Activated T-cell treated with anti-CD3 and anti-CD28 coated beads, Interleukin-2, amount 50 U/mL, for 24 hours (primary cell): Measurements from ENCODE around the gene ABCB7.
"Not testable (repeated sequence)": the region's sequence is repeated elsewhere in the genome, so short reads cannot be mapped to it uniquely, and the experiment has no call there.

ENCODE experiments used
- DNase-seq: peaks from one replicate; pipeline ENCODE4 v3.0.0-alpha.2; 2020
- H3K27ac Mint-ChIP-seq: 2 replicates; pipeline ENCODE4 v1.8.0; 2020; ENCODE audit warnings: mild to moderate bottlenecking, mixed read lengths
- H3K27me3 Mint-ChIP-seq: 2 replicates; pipeline ENCODE4 v1.8.0; 2020; ENCODE audit warnings: mixed read lengths
- H3K36me3 Mint-ChIP-seq: 2 replicates; pipeline ENCODE4 v1.8.0; 2020; ENCODE audit warnings: low read depth, mixed read lengths
- H3K4me1 Mint-ChIP-seq: 2 replicates; pipeline ENCODE4 v1.8.0; 2020; ENCODE audit warnings: low read depth, mixed read lengths
- H3K4me3 Mint-ChIP-seq: 2 replicates; pipeline ENCODE4 v1.8.0; 2020; ENCODE audit warnings: mild to moderate bottlenecking, moderate library complexity, mixed read lengths
- H3K9me3 Mint-ChIP-seq: 2 replicates; pipeline ENCODE4 v1.8.0; 2020; ENCODE audit warnings: mixed read lengths

Gene ABCB7

GRCh38 chrX:75129069-75129468 lies 27.0 kb downstream of the ABCB7 start:
- not testable (repeated sequence) for H3K9me3 Mint-ChIP-seq, DNase-seq, H3K4me3 Mint-ChIP-seq, H3K27ac Mint-ChIP-seq
- peaks cover 55% of the 10 kb centered on the region for H3K27me3 Mint-ChIP-seq
- H3K4me1 Mint-ChIP-seq: peaks cover 28% of the 10 kb centered on the region
- peaks cover 26% of the 10 kb centered on the region for H3K36me3 Mint-ChIP-seq

GRCh38 chrX:75118296-75118695 lies 37.8 kb downstream of the ABCB7 start:
- Mint-ChIP-seq H3K4me1 (peaks cover 4% of the 10 kb centered on the region), H3K27ac (no peak overlapping the region), H3K36me3 (peaks cover 12% of the 10 kb centered on the region), H3K27me3 (peaks cover 17% of the 10 kb centered on the region), H3K4me3 (no peak overlapping the region), H3K9me3 (no peaks in the 10 kb centered on the region)
- no peak for DNase-seq

- no peak for DNase-seq
- peaks cover 4% of the 10 kb centered on the region for H3K4me1 Mint-ChIP-seq
- H3K4me3 Mint-ChIP-seq: no peak overlapping the region
- H3K27me3 Mint-ChIP-seq: peaks cover 12% of the 10 kb centered on the region
- no peak overlapping the region for H3K27ac Mint-ChIP-seq
- peaks cover 24% of the 10 kb centered on the region for H3K36me3 Mint-ChIP-seq
- H3K9me3 Mint-ChIP-seq: no peaks in the 10 kb centered on the region
These were observed 40.2 kb downstream of the ABCB7 start for GRCh38 chrX:75115707-75116413.

- H3K27ac Mint-ChIP-seq: no peak overlapping the region
- H3K9me3 Mint-ChIP-seq: no peaks in the 10 kb centered on the region
- no peak overlapping the region for H3K4me3 Mint-ChIP-seq
- H3K4me1 Mint-ChIP-seq: peaks cover 4% of the 10 kb centered on the region
- DNase-seq: no peak
- H3K27me3 Mint-ChIP-seq: peaks cover 12% of the 10 kb centered on the region
- peaks cover 31% of the 10 kb centered on the region for H3K36me3 Mint-ChIP-seq
These were observed 41.4 kb downstream of the ABCB7 start for GRCh38 chrX:75114638-75115037.

- H3K36me3 Mint-ChIP-seq: peaks cover 34% of the 10 kb centered on the region
- H3K9me3 Mint-ChIP-seq: no peaks in the 10 kb centered on the region
- H3K4me3 Mint-ChIP-seq: no peak overlapping the region
- H3K27me3 Mint-ChIP-seq: peaks cover 8% of the 10 kb centered on the region
- peaks cover 2% of the 10 kb centered on the region for H3K4me1 Mint-ChIP-seq
- DNase-seq: no peak
- no peak overlapping the region for H3K27ac Mint-ChIP-seq
These were observed 42.4 kb downstream of the ABCB7 start for GRCh38 chrX:75113664-75114063.

GRCh38 chrX:75107863-75108509 lies 48.1 kb downstream of the ABCB7 start:
- H3K27ac Mint-ChIP-seq: no peak overlapping the region
- peaks cover 4% of the 10 kb centered on the region for H3K4me1 Mint-ChIP-seq

GRCh38 chrX:75106772-75107171 lies 49.3 kb downstream of the ABCB7 start:
- no peak for DNase-seq
- H3K4me3 Mint-ChIP-seq: no peak overlapping the region
- no peaks in the 10 kb centered on the region for H3K9me3 Mint-ChIP-seq
- peaks cover 7% of the 10 kb centered on the region for H3K4me1 Mint-ChIP-seq
- H3K27ac Mint-ChIP-seq: no peak overlapping the region
- peaks cover 25% of the 10 kb centered on the region for H3K27me3 Mint-ChIP-seq
- peaks cover 45% of the 10 kb centered on the region for H3K36me3 Mint-ChIP-seq

More at GRCh38 chrX:75107863-75108509, 48.1 kb downstream of the ABCB7 start:
- Mint-ChIP-seq H3K4me3 (no peak overlapping the region), H3K9me3 (no peaks in the 10 kb centered on the region), H3K36me3 (peaks cover 47% of the 10 kb centered on the region), H3K27me3 (peaks cover 23% of the 10 kb centered on the region)
- no peak for DNase-seq

GRCh38 chrX:75096331-75096730 lies 59.8 kb downstream of the ABCB7 start:
- Mint-ChIP-seq H3K27ac (peak overlapping the region; percentile 15), H3K4me1 (peaks cover 11% of the 10 kb centered on the region), H3K4me3 (no peak overlapping the region), H3K36me3 (peaks cover 34% of the 10 kb centered on the region), H3K9me3 (no peaks in the 10 kb centered on the region), H3K27me3 (peaks cover 6% of the 10 kb centered on the region)
- no peak for DNase-seq

GRCh38 chrX:75086731-75087195 lies 69.3 kb downstream of the ABCB7 start:
- no peaks in the 10 kb centered on the region for H3K9me3 Mint-ChIP-seq
- H3K27ac Mint-ChIP-seq: no peak overlapping the region
- no peak overlapping the region for H3K4me3 Mint-ChIP-seq
- peaks cover 17% of the 10 kb centered on the region for H3K27me3 Mint-ChIP-seq
- peaks cover 6% of the 10 kb centered on the region for H3K36me3 Mint-ChIP-seq
- peaks cover 20% of the 10 kb centered on the region for H3K4me1 Mint-ChIP-seq
- no peak for DNase-seq

DNA sequence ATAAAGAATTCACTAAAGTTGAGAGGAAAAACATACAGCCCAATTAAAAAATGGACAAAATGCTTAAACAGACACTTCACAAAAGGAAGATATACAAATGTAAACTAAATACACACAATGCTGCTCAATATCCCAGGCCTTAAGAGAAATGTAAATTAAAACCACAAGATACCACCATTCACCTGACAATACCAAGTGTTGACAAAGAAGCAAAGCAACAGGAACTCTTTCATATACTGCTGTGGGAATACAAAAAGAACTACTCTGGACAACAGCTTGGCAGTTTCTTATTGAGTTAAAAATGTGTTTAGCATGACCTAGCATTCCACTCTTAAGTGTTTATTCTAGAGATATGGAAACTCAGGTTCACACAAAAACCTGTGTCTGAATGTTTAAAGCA lies 71.3 kb downstream of the ABCB7 start:
- H3K4me3 Mint-ChIP-seq: no peak overlapping the region
- no peaks in the 10 kb centered on the region for H3K9me3 Mint-ChIP-seq
- no peak overlapping the region for H3K27ac Mint-ChIP-seq
- peaks cover 26% of the 10 kb centered on the region for H3K27me3 Mint-ChIP-seq
- H3K36me3 Mint-ChIP-seq: peaks cover 5% of the 10 kb centered on the region
- DNase-seq: no peak
- H3K4me1 Mint-ChIP-seq: peaks cover 13% of the 10 kb centered on the region

DNA sequence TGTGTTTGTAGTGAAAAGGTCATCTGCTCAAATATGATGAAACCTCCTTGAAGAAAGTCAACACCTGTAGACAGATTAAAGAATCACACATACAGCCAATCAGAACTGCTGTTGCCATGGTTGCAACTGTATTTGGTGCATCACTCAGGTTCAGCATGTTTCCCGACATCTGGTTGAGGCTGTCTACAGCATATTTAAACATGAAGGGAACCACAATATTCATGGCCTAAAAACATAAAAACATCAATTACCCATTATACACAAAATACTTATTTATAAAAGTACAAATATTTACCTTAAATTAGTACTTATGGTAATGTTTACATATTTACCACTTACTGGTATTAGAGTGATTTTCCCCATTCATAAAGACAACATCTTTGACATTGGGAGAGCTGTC lies 79.7 kb downstream of the ABCB7 start:
- H3K4me1 Mint-ChIP-seq: no peaks in the 10 kb centered on the region
- H3K9me3 Mint-ChIP-seq: no peaks in the 10 kb centered on the region
- no peak overlapping the region for H3K27ac Mint-ChIP-seq
- DNase-seq: no peak
- H3K27me3 Mint-ChIP-seq: peaks cover 24% of the 10 kb centered on the region
- H3K4me3 Mint-ChIP-seq: no peak overlapping the region
- H3K36me3 Mint-ChIP-seq: peaks cover 24% of the 10 kb centered on the region

DNA sequence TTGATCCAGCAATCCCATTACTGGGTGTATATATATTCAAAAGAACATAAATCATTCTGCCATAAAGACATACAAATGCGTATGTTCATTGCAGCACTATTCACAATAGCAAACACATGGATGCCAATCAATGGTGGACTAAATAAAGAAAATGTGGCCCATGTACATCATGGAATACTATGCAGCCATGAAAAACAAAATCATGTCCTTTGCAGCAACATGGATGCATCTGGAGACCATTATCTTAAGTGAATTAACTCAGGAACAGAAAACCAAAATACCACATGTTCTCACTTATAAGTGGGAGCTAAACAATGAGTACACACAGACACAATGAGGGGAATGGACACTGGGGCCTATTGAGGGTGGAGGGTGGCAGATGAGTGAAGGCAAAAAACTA lies 81.6 kb downstream of the ABCB7 start:
- Mint-ChIP-seq H3K27ac (no peak overlapping the region), H3K9me3 (no peaks in the 10 kb centered on the region), H3K4me1 (no peaks in the 10 kb centered on the region), H3K36me3 (peaks cover 34% of the 10 kb centered on the region), H3K4me3 (no peak overlapping the region), H3K27me3 (peaks cover 24% of the 10 kb centered on the region)
- no peak for DNase-seq

GRCh38 chrX:75071334-75071733 lies 84.7 kb downstream of the ABCB7 start:
- Mint-ChIP-seq H3K36me3 (peaks cover 57% of the 10 kb centered on the region), H3K9me3 (no peaks in the 10 kb centered on the region), H3K4me3 (no peak overlapping the region), H3K4me1 (peaks cover 4% of the 10 kb centered on the region), H3K27ac (no peak overlapping the region), H3K27me3 (peaks cover 34% of the 10 kb centered on the region)
- no peak for DNase-seq

DNA sequence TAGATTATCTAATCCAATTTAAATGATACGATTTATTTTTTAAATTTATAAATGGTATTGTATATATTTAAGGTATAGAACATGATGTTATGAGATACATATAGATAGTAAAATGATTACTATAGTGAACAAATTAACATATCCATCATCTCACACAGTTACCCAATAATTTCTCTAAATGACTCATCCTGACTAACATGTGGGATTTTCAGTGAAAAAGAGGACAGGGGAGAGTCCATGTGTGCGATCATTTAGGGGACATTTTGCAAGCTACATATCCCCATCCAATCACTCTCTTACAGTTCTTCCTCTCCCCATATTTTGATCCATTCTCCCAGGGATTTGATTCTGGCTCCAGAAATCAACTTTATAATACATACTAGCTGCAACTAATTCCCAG lies 88.2 kb downstream of the ABCB7 start:
- Mint-ChIP-seq H3K4me3 (no peak overlapping the region), H3K27ac (no peak overlapping the region), H3K27me3 (peaks cover 31% of the 10 kb centered on the region), H3K4me1 (peaks cover 4% of the 10 kb centered on the region), H3K9me3 (no peaks in the 10 kb centered on the region), H3K36me3 (peaks cover 47% of the 10 kb centered on the region)
- DNase-seq: no peak

DNA sequence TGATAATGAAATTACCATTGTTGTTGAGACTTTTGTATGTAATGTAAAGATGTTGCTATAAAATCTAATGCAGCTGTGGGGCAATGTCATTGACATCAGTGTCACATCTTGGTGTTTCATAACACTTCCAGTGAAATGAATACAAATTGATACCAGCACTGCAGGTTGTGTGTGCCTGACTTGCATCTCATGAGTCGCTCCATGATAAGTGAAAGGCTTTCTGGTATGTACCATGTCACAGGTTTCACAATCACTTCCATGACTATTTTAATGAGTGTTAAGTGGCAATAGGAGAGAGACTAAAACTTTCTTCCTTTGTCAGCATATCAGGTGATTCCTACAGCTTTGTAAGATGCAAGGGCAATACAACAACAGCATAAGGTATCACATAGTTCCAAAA lies 94.4 kb downstream of the ABCB7 start:
- Mint-ChIP-seq H3K9me3 (no peaks in the 10 kb centered on the region), H3K27ac (no peak overlapping the region), H3K4me1 (peaks cover 6% of the 10 kb centered on the region), H3K36me3 (peaks cover 61% of the 10 kb centered on the region), H3K4me3 (no peak overlapping the region), H3K27me3 (peaks cover 12% of the 10 kb centered on the region)
- DNase-seq: no peak
